PC-9 (cell line): ENCODE results near the gene OBI1.

Source experiments
- EZH2 ChIP-seq: fragments of 200-600 bp; sonication (generic); IDR thresholded peaks from 2 replicates; pipeline ENCODE4 v1.8.0; 2017; ENCODE audit warnings: antibody characterized with exemption, low read depth
- TF ChIP-seq, protein P1 (sequence below): fragments of 200-600 bp; sonication (generic); conservative IDR thresholded peaks from 2 replicates; pipeline ENCODE4 v1.6.1; 2017; ENCODE audit warnings: mixed run types, antibody characterized with exemption, mild to moderate bottlenecking, moderate library complexity

DNA sequence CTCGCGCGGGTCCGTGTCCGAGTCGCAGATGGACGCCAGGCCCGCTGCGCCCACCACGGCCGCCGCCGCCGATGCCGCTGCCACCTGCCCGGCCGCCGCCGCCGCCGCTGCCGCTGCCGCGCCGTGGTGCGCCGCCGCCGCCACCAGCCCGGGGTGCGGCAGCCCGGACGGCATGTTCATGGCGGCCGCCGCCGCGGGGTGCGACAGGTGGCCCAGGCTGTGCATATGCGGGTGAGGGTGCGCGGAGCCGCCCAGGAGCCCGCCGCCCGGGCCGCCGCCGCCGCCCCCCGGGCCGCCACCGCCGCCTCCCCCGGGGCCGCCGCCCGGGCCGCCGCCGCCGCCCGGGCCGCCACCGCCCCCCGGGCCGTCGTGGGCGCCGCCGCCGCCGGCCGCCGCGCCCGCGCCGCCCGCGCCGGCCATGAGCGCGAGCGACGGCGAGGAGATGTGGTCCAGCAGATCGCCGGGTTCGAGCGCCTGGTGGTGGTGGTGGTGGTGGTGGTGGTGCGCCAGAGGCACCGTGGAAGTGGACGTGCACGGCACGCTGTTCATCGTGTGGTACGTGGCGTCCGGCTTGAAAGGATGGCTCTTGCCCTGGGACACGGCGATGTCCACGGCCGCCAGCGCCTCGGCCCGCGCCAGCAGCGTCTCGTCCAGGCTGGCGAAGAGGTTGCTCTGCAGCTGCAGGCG is 56.9 kb downstream of the OBI1 start:
- TF ChIP-seq, protein P1, sequence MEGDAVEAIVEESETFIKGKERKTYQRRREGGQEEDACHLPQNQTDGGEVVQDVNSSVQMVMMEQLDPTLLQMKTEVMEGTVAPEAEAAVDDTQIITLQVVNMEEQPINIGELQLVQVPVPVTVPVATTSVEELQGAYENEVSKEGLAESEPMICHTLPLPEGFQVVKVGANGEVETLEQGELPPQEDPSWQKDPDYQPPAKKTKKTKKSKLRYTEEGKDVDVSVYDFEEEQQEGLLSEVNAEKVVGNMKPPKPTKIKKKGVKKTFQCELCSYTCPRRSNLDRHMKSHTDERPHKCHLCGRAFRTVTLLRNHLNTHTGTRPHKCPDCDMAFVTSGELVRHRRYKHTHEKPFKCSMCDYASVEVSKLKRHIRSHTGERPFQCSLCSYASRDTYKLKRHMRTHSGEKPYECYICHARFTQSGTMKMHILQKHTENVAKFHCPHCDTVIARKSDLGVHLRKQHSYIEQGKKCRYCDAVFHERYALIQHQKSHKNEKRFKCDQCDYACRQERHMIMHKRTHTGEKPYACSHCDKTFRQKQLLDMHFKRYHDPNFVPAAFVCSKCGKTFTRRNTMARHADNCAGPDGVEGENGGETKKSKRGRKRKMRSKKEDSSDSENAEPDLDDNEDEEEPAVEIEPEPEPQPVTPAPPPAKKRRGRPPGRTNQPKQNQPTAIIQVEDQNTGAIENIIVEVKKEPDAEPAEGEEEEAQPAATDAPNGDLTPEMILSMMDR: no peak
- no peak for TF ChIP-seq EZH2
